Right lobe of liver (tissue), 4 donors: Measurements from ENCODE around the gene MS4A2.

ENCODE experiments used
- POLR2A ChIP-seq: fragments of 450-650 bp; IDR thresholded peaks from one replicate; pipeline ENCODE4 v1.6.1; 2017; ENCODE audit warnings: antibody characterized with exemption, mild to moderate bottlenecking
- TF ChIP-seq, protein P1 (sequence below), 4 donors: fragments of 200-600 bp in 3 of 4; fragments of 450-650 bp in 1 of 4; IDR thresholded peaks; one replicate each; pipeline versions ENCODE4 v1.5.1 to v1.8.0; 2016 to 2022; ENCODE audit warnings: antibody characterized with exemption in 4 of 4, mild to moderate bottlenecking in 2 of 4
- donor health status: DM: no; HTN: no; CAD: no.
- donor health status: DM: no; HTN: no; CAD: no.
- donor health status: DM: no; HTN: yes; CAD: no.

DNA sequence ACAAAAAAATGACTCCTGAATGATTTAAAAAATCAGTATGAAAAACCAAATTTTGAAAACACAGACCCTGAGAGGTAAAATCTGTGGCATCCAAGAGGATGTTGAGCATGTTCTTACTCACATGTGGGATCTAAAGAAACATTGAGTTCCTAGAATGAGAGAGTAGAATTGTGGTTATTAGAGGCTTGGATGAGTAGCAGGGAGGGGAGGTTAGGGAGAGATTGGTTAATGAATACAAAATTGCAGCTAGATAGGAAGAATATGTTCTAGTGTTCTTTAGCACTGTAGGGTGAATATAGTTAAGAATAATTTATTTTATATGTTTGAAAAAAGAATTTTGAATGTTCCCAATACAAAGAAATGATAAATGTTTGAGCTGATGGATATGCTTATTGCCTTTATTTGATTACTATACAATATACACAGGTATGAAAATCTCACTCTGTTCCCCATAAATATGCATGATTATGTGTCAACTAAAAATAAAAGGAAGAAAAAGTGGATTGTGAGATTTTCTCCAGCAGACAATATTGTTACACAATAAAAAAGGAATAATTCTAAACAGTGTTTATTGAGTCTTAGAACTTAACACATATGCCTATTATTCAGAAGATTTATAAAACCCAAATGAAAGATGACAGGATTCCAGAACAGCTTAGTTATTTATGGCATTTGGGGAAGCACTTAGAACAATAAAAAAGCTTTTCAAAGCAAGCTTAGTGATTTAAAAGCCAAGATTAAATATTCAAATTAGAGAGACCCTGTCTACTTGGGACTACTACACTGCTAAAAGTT lies 28.7 kb downstream of the MS4A2 start:
- no peak for TF ChIP-seq POLR2A
- TF ChIP-seq, protein P1, sequence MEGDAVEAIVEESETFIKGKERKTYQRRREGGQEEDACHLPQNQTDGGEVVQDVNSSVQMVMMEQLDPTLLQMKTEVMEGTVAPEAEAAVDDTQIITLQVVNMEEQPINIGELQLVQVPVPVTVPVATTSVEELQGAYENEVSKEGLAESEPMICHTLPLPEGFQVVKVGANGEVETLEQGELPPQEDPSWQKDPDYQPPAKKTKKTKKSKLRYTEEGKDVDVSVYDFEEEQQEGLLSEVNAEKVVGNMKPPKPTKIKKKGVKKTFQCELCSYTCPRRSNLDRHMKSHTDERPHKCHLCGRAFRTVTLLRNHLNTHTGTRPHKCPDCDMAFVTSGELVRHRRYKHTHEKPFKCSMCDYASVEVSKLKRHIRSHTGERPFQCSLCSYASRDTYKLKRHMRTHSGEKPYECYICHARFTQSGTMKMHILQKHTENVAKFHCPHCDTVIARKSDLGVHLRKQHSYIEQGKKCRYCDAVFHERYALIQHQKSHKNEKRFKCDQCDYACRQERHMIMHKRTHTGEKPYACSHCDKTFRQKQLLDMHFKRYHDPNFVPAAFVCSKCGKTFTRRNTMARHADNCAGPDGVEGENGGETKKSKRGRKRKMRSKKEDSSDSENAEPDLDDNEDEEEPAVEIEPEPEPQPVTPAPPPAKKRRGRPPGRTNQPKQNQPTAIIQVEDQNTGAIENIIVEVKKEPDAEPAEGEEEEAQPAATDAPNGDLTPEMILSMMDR (IDR thresholded peaks at IDR 0.05), result no peak
